ENCODE results near the gene CNFN. TPM values are rescaled to one million over a fixed set of nuclear protein-coding genes. Genes with fewer than 3 reads are reported as not detected.
A peak's percentile ranks its signal among the peaks of the same experiment; 100 is the strongest.

Gene CNFN
- total and polyA plus RNA-seq, 10 of the 15 experiments (the other 5 are each of a cell fraction or from before 2014, with no cell fraction given): 0.60 TPM; not detected in 9

- TF ChIP-seq, protein P1, sequence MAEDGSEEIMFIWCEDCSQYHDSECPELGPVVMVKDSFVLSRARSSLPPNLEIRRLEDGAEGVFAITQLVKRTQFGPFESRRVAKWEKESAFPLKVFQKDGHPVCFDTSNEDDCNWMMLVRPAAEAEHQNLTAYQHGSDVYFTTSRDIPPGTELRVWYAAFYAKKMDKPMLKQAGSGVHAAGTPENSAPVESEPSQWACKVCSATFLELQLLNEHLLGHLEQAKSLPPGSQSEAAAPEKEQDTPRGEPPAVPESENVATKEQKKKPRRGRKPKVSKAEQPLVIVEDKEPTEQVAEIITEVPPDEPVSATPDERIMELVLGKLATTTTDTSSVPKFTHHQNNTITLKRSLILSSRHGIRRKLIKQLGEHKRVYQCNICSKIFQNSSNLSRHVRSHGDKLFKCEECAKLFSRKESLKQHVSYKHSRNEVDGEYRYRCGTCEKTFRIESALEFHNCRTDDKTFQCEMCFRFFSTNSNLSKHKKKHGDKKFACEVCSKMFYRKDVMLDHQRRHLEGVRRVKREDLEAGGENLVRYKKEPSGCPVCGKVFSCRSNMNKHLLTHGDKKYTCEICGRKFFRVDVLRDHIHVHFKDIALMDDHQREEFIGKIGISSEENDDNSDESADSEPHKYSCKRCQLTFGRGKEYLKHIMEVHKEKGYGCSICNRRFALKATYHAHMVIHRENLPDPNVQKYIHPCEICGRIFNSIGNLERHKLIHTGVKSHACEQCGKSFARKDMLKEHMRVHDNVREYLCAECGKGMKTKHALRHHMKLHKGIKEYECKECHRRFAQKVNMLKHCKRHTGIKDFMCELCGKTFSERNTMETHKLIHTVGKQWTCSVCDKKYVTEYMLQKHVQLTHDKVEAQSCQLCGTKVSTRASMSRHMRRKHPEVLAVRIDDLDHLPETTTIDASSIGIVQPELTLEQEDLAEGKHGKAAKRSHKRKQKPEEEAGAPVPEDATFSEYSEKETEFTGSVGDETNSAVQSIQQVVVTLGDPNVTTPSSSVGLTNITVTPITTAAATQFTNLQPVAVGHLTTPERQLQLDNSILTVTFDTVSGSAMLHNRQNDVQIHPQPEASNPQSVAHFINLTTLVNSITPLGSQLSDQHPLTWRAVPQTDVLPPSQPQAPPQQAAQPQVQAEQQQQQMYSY (CRISPR knock-in tag; IDR thresholded peaks at IDR 0.05): peak; percentile 33; the same call in 1 of the 2 replicates
- TF ChIP-seq CUX1 (IDR thresholded peaks at IDR 0.05; ENCODE audit: insufficient replicate concordance, low read depth, low read length): no peak
- TF ChIP-seq PML (IDR thresholded peaks at IDR 0.05; ENCODE audit: low read length): no peak; the same call in 1 of the 2 replicates
- TF ChIP-seq E2F8 (IDR thresholded peaks at IDR 0.05; ENCODE audit: low read depth, partially characterized antibody): no peak
- no peak; the same call in 1 of the 2 replicates for TF ChIP-seq STAT1 (conservative IDR thresholded peaks at IDR 0.05)
- TF ChIP-seq RCOR1 (conservative IDR thresholded peaks at IDR 0.05; ENCODE audit: low read depth, low read length): no peak
- TF ChIP-seq SMARCA5 (IDR thresholded peaks at IDR 0.05): no peak
- no peak for TF ChIP-seq BRCA1 (IDR thresholded peaks at IDR 0.05; ENCODE audit: low read depth, low read length)
- TF ChIP-seq BCL11A (IDR thresholded peaks at IDR 0.05; ENCODE audit: low read depth, low read length): no peak
- TF ChIP-seq, protein P2, sequence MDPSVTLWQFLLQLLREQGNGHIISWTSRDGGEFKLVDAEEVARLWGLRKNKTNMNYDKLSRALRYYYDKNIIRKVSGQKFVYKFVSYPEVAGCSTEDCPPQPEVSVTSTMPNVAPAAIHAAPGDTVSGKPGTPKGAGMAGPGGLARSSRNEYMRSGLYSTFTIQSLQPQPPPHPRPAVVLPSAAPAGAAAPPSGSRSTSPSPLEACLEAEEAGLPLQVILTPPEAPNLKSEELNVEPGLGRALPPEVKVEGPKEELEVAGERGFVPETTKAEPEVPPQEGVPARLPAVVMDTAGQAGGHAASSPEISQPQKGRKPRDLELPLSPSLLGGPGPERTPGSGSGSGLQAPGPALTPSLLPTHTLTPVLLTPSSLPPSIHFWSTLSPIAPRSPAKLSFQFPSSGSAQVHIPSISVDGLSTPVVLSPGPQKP (IDR thresholded peaks at IDR 0.05; ENCODE audit: low read depth, low read length): no peak
- peak; percentile 89 for TF ChIP-seq POLR2A (IDR thresholded peaks at IDR 0.05; ENCODE audit: low read depth, low read length)
- no peak for TF ChIP-seq SRF (IDR thresholded peaks at IDR 0.05; ENCODE audit: low read depth in 2 of 2, low read length in 2 of 2)
- no peak for TF ChIP-seq RB1 (IDR thresholded peaks at IDR 0.05; ENCODE audit: borderline replicate concordance)
- no peak; the same call in 1 of the 2 replicates for TF ChIP-seq BACH1 (IDR thresholded peaks at IDR 0.05; ENCODE audit: borderline replicate concordance)
Observed at GRCh38 chr19:42396381-42397262, 6.5 kb upstream of the CNFN start (continued).

All from GM12878 (cell line).